Measurements from ENCODE around the gene ADTRP.
"Not testable (repeated sequence)": the region's sequence is repeated elsewhere in the genome, so short reads cannot be mapped to it uniquely, and the experiment has no call there.

ADTRP gene

DNA sequence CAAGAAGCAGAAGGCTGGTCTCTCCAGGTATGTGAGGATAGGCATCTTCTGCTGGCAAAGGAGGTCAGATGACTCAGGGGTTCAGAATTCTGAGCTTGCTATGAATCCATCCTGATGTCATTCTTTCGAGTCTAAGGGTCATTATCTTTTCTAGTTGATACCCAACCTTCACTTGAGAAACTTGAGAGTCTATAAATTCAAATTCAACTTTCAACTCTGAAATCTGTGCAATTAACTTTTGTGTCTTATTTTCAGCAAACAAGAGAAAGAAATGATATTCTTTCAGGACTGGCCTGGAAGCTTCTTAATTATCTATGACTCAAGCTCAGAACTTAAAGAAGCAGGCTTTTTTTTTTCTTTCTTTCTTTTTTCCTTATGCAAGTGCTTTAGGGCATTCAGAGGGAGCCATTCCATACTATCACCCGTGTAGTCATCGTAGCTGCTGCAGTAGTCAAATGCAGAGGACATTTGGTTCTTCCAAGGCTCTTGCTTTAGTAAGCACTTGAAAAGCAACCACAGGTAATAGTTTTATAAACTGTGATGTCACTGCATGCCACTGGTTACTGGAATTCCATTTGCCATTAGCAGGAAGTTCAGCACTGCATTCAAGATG, 93.0 kb downstream of the ADTRP start:
- Mint-ChIP-seq H3K4me3 (no peak overlapping the region), H3K27ac (no peak overlapping the region), H3K36me3 (ENCODE audit: low read depth) (no peaks in the 10 kb centered on the region), H3K4me1 (ENCODE audit: low read depth) (no peaks in the 10 kb centered on the region), H3K9me3 (peaks cover 10% of the 10 kb centered on the region), H3K27me3 (ENCODE audit: low read depth) (peaks cover 2% of the 10 kb centered on the region)
- no peak for DNase-seq (ENCODE audit: low spot score)

DNA sequence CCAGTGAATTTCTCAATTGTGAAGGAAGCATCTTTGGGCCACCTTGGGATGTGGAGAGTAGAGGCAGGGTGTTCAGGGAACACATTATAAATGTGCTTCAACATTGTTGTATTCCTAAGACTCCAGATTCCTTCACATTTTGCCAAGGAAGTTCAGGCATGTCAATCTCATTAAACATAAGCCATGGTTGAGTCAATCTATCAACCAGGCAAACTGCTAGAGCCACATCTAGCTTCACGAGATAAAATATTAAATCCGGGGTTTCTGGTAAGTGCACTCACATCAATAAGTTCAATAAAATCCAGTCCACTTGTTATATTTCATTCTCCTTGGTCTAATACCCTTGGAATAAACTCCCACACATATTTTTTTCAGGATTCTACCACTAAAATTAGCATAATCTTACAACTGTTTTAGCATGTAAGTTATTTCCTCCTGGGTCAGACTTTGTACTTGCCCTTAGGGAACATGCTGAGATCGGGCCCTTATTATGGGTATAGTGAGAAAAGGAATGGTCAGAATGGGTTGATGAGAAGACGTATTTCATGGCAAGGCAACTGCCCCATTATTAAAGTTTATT, 93.6 kb downstream of the ADTRP start:
- Mint-ChIP-seq H3K36me3 (ENCODE audit: low read depth) (no peaks in the 10 kb centered on the region), H3K27ac (no peak overlapping the region), H3K27me3 (ENCODE audit: low read depth) (peaks cover 2% of the 10 kb centered on the region), H3K4me3 (no peak overlapping the region), H3K9me3 (peaks cover 15% of the 10 kb centered on the region), H3K4me1 (ENCODE audit: low read depth) (no peaks in the 10 kb centered on the region)
- no peak for DNase-seq (ENCODE audit: low spot score)

GRCh38 chr6:11683871-11684270, 94.7 kb downstream of the ADTRP start:
- Mint-ChIP-seq H3K4me3 (no peak overlapping the region), H3K36me3 (ENCODE audit: low read depth) (no peaks in the 10 kb centered on the region), H3K4me1 (ENCODE audit: low read depth) (no peaks in the 10 kb centered on the region), H3K9me3 (peaks cover 14% of the 10 kb centered on the region), H3K27me3 (ENCODE audit: low read depth) (peaks cover 2% of the 10 kb centered on the region), H3K27ac (no peak overlapping the region)
- no peak for DNase-seq (ENCODE audit: low spot score)

- Mint-ChIP-seq H3K4me3 (no peak overlapping the region), H3K36me3 (ENCODE audit: low read depth) (no peaks in the 10 kb centered on the region), H3K9me3 (peaks cover 14% of the 10 kb centered on the region), H3K27ac (no peak overlapping the region), H3K27me3 (ENCODE audit: low read depth) (peaks cover 2% of the 10 kb centered on the region), H3K4me1 (ENCODE audit: low read depth) (no peaks in the 10 kb centered on the region)
- no peak for DNase-seq (ENCODE audit: low spot score)
Measured at GRCh38 chr6:11682561-11682975, 96.0 kb downstream of the ADTRP start.

GRCh38 chr6:11681770-11682169, 96.8 kb downstream of the ADTRP start:
- DNase-seq (ENCODE audit: low spot score) = no peak
- Mint-ChIP-seq H3K27ac (no peak overlapping the region), H3K36me3 (ENCODE audit: low read depth) (no peaks in the 10 kb centered on the region), H3K9me3 (peaks cover 14% of the 10 kb centered on the region), H3K27me3 (ENCODE audit: low read depth) (peaks cover 2% of the 10 kb centered on the region), H3K4me3 (no peak overlapping the region), H3K4me1 (ENCODE audit: low read depth) (no peaks in the 10 kb centered on the region)

GRCh38 chr6:11681357-11681756, 97.2 kb downstream of the ADTRP start:
- no peaks in the 10 kb centered on the region for H3K4me1 Mint-ChIP-seq (ENCODE audit: low read depth)
- H3K27me3 Mint-ChIP-seq (ENCODE audit: low read depth) = peaks cover 2% of the 10 kb centered on the region
- no peak for DNase-seq (ENCODE audit: low spot score)
- no peak overlapping the region for H3K4me3 Mint-ChIP-seq
- no peaks in the 10 kb centered on the region for H3K36me3 Mint-ChIP-seq (ENCODE audit: low read depth)
- peaks cover 14% of the 10 kb centered on the region for H3K9me3 Mint-ChIP-seq
- no peak overlapping the region for H3K27ac Mint-ChIP-seq

DNA sequence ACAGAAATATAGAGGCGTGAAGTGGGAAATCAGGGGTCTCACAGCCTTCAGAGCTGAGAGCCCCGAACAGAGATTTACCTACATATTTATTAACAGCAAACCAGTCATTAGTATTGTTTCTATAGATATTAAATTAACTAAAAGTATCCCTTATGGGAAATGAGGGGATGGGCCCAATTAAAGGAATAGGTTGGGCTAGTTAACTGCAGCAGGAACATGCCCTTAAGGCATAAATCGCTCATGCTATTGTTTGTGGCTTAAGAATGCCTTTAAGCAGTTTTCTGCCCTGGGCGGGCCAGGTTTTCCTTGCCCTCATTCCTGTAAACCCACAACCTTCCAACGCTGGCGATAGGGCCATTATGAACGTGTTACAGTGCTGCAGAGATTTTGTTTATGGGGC, 98.1 kb downstream of the ADTRP start:
- not testable (repeated sequence) for H3K36me3 Mint-ChIP-seq (ENCODE audit: low read depth); H3K27me3 Mint-ChIP-seq (ENCODE audit: low read depth); H3K27ac Mint-ChIP-seq; DNase-seq (ENCODE audit: low spot score); H3K4me1 Mint-ChIP-seq (ENCODE audit: low read depth); H3K4me3 Mint-ChIP-seq
- peaks cover 14% of the 10 kb centered on the region for H3K9me3 Mint-ChIP-seq

GRCh38 chr6:11679099-11679498, 99.5 kb downstream of the ADTRP start:
- Mint-ChIP-seq H3K36me3 (ENCODE audit: low read depth) (no peaks in the 10 kb centered on the region), H3K4me1 (ENCODE audit: low read depth) (no peaks in the 10 kb centered on the region), H3K4me3 (no peak overlapping the region), H3K9me3 (peaks cover 14% of the 10 kb centered on the region), H3K27me3 (ENCODE audit: low read depth) (peaks cover 2% of the 10 kb centered on the region), H3K27ac (no peak overlapping the region)
- no peak for DNase-seq (ENCODE audit: low spot score)

- H3K27me3 Mint-ChIP-seq (ENCODE audit: low read depth) = peaks cover 2% of the 10 kb centered on the region
- H3K4me3 Mint-ChIP-seq = no peak overlapping the region
- H3K27ac Mint-ChIP-seq = no peak overlapping the region
- H3K4me1 Mint-ChIP-seq (ENCODE audit: low read depth) = no peaks in the 10 kb centered on the region
- no peaks in the 10 kb centered on the region for H3K36me3 Mint-ChIP-seq (ENCODE audit: low read depth)
- no peak for DNase-seq (ENCODE audit: low spot score)
- H3K9me3 Mint-ChIP-seq = peaks cover 9% of the 10 kb centered on the region
Measured at GRCh38 chr6:11675601-11676000, 103.0 kb downstream of the ADTRP start.

GRCh38 chr6:11672669-11673068, 105.9 kb downstream of the ADTRP start:
- Mint-ChIP-seq H3K9me3 (no peaks in the 10 kb centered on the region), H3K36me3 (ENCODE audit: low read depth) (no peaks in the 10 kb centered on the region), H3K4me1 (ENCODE audit: low read depth) (no peaks in the 10 kb centered on the region), H3K27ac (no peak overlapping the region), H3K4me3 (no peak overlapping the region), H3K27me3 (ENCODE audit: low read depth) (peaks cover 2% of the 10 kb centered on the region)
- DNase-seq (ENCODE audit: low spot score) = no peak

DNA sequence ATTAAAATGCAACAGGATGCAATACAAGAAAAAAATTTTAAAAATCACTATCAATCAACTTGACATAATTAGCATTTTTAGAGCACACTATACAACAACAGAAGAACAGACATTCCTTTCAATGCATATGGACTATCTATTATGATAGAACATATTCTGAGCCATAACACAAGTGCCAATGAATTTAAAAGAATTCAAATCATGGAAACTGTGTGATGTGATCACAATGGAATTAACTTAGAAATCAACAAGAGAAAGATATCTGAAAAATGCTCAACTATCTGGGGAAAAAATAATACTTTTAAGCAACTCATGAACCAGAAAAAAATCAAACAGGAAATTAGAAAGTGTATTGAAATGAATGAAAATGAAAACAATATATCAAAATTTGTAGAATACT, 106.3 kb downstream of the ADTRP start:
- no peaks in the 10 kb centered on the region for H3K4me1 Mint-ChIP-seq (ENCODE audit: low read depth)
- H3K27me3 Mint-ChIP-seq (ENCODE audit: low read depth) = peaks cover 2% of the 10 kb centered on the region
- no peak overlapping the region for H3K27ac Mint-ChIP-seq
- DNase-seq (ENCODE audit: low spot score) = no peak
- no peak overlapping the region for H3K4me3 Mint-ChIP-seq
- no peaks in the 10 kb centered on the region for H3K9me3 Mint-ChIP-seq
- no peaks in the 10 kb centered on the region for H3K36me3 Mint-ChIP-seq (ENCODE audit: low read depth)

DNA sequence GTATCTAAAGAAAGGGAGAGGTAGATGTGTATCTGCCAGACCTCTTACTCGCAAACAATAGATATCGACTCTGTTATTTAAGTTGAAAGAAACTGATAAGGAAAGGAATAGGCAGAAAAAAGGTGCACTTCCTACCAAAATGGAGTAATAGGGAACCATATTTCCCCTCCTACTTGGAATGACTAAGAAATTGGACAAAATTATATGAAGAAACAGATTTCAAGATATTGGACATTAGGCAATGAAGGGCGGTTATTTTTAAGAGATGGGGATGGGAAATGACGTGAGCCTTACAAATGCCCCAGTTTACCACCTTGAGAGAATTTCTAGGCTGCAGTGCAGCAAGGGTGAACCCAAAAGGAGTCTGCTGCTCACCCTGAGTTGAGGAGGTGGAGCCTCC, 108.9 kb downstream of the ADTRP start:
- Mint-ChIP-seq H3K36me3 (ENCODE audit: low read depth) (no peaks in the 10 kb centered on the region), H3K4me3 (no peak overlapping the region), H3K9me3 (no peaks in the 10 kb centered on the region), H3K27ac (no peak overlapping the region), H3K4me1 (ENCODE audit: low read depth) (no peaks in the 10 kb centered on the region), H3K27me3 (ENCODE audit: low read depth) (peaks cover 2% of the 10 kb centered on the region)
- DNase-seq (ENCODE audit: low spot score) = no peak

- DNase-seq (ENCODE audit: low spot score) = no peak
- Mint-ChIP-seq H3K27ac (no peak overlapping the region), H3K36me3 (ENCODE audit: low read depth) (no peaks in the 10 kb centered on the region), H3K27me3 (ENCODE audit: low read depth) (peaks cover 2% of the 10 kb centered on the region), H3K4me3 (no peak overlapping the region), H3K4me1 (ENCODE audit: low read depth) (no peaks in the 10 kb centered on the region), H3K9me3 (no peaks in the 10 kb centered on the region)
Measured at GRCh38 chr6:11668455-11668854, 110.1 kb downstream of the ADTRP start.

- DNase-seq (ENCODE audit: low spot score) = no peak
- H3K36me3 Mint-ChIP-seq (ENCODE audit: low read depth) = no peaks in the 10 kb centered on the region
- H3K27ac Mint-ChIP-seq = no peak overlapping the region
- H3K27me3 Mint-ChIP-seq (ENCODE audit: low read depth) = peaks cover 2% of the 10 kb centered on the region
- no peak overlapping the region for H3K4me3 Mint-ChIP-seq
- H3K4me1 Mint-ChIP-seq (ENCODE audit: low read depth) = no peaks in the 10 kb centered on the region
- H3K9me3 Mint-ChIP-seq = no peaks in the 10 kb centered on the region
Measured at GRCh38 chr6:11667876-11668275, 110.7 kb downstream of the ADTRP start.
